ENCODE results near the gene PXDN. TPM values are rescaled to one million over a fixed set of nuclear protein-coding genes. Genes with fewer than 3 reads are reported as not detected.

The PXDN gene
- total and polyA plus RNA-seq, 2 of the 13 experiments (the other 11 are each of a cell fraction or from before 2014, with no cell fraction given): not detected

DNA sequence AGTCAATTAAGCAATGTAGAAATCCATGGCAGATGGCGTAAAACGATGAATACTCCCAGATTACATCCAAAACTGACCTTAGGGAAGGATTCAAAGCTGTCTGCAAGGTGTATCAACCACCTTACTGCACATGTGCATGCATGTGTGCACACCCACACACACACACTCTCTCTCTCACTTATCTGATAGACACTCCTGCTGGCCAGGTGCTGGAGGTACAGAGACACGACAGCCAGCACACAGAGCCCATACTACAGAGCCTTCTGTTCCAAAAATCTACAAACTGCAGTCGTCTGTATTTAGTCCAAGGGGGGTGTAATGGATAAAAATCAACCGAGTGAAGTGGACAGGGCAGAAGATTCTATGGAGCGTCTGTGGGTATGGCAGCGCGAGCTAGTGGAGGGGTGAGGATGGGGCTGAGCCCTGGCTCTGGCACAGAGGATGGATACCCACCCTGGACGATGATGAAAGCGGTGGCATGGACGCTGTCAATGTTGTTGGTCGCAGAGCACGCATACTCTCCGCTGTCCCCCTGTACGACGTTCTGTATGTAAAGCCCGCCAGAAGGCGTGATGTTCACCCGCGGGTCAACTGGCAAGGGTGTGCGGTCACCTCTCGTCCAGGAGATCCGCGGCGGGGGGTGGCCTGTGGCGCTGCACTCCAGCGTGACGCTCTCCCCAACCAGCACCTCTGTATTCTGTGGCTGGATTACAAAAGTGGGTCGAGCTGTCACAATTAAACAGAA is 78.4 kb downstream of the PXDN start:
- 47% methylated on average over 21 of the region's 29 CpGs for WGBS (ENCODE audit: low lambda C conversion rate)
- in situ Hi-C loops (cut with HindIII; ENCODE audit: extremely low pct_ligation_motif_present, low pct_unique_long_range_greater_than_20kb): no loop called here

More for the DNA sequence above, 78.4 kb downstream of the PXDN start:
- intact Hi-C loops (cut with micrococcal nuclease; ENCODE audit: unreplicated experiment): no loop called here
- TF ChIP-seq, protein P1, sequence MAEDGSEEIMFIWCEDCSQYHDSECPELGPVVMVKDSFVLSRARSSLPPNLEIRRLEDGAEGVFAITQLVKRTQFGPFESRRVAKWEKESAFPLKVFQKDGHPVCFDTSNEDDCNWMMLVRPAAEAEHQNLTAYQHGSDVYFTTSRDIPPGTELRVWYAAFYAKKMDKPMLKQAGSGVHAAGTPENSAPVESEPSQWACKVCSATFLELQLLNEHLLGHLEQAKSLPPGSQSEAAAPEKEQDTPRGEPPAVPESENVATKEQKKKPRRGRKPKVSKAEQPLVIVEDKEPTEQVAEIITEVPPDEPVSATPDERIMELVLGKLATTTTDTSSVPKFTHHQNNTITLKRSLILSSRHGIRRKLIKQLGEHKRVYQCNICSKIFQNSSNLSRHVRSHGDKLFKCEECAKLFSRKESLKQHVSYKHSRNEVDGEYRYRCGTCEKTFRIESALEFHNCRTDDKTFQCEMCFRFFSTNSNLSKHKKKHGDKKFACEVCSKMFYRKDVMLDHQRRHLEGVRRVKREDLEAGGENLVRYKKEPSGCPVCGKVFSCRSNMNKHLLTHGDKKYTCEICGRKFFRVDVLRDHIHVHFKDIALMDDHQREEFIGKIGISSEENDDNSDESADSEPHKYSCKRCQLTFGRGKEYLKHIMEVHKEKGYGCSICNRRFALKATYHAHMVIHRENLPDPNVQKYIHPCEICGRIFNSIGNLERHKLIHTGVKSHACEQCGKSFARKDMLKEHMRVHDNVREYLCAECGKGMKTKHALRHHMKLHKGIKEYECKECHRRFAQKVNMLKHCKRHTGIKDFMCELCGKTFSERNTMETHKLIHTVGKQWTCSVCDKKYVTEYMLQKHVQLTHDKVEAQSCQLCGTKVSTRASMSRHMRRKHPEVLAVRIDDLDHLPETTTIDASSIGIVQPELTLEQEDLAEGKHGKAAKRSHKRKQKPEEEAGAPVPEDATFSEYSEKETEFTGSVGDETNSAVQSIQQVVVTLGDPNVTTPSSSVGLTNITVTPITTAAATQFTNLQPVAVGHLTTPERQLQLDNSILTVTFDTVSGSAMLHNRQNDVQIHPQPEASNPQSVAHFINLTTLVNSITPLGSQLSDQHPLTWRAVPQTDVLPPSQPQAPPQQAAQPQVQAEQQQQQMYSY (CRISPR knock-in tag; IDR thresholded peaks at IDR 0.05): no peak
- TF ChIP-seq, protein P2, sequence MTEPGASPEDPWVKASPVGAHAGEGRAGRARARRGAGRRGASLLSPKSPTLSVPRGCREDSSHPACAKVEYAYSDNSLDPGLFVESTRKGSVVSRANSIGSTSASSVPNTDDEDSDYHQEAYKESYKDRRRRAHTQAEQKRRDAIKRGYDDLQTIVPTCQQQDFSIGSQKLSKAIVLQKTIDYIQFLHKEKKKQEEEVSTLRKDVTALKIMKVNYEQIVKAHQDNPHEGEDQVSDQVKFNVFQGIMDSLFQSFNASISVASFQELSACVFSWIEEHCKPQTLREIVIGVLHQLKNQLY (CRISPR knock-in tag; IDR thresholded peaks at IDR 0.05): no peak
- no peak for TF ChIP-seq ZFP90 (CRISPR knock-in tag; IDR thresholded peaks at IDR 0.05; ENCODE audit: borderline replicate concordance)
- TF ChIP-seq MIXL1 (CRISPR knock-in tag; IDR thresholded peaks at IDR 0.05): no peak
- TF ChIP-seq TBP (CRISPR knock-in tag; IDR thresholded peaks at IDR 0.05): no peak
- no peak for TF ChIP-seq HDAC2 (CRISPR knock-in tag; IDR thresholded peaks at IDR 0.05)
- TF ChIP-seq JUN (CRISPR knock-in tag; IDR thresholded peaks at IDR 0.05): no peak
- no peak for TF ChIP-seq NR2C2 (CRISPR knock-in tag; IDR thresholded peaks at IDR 0.05; ENCODE audit: borderline replicate concordance)
- TF ChIP-seq, protein P3, sequence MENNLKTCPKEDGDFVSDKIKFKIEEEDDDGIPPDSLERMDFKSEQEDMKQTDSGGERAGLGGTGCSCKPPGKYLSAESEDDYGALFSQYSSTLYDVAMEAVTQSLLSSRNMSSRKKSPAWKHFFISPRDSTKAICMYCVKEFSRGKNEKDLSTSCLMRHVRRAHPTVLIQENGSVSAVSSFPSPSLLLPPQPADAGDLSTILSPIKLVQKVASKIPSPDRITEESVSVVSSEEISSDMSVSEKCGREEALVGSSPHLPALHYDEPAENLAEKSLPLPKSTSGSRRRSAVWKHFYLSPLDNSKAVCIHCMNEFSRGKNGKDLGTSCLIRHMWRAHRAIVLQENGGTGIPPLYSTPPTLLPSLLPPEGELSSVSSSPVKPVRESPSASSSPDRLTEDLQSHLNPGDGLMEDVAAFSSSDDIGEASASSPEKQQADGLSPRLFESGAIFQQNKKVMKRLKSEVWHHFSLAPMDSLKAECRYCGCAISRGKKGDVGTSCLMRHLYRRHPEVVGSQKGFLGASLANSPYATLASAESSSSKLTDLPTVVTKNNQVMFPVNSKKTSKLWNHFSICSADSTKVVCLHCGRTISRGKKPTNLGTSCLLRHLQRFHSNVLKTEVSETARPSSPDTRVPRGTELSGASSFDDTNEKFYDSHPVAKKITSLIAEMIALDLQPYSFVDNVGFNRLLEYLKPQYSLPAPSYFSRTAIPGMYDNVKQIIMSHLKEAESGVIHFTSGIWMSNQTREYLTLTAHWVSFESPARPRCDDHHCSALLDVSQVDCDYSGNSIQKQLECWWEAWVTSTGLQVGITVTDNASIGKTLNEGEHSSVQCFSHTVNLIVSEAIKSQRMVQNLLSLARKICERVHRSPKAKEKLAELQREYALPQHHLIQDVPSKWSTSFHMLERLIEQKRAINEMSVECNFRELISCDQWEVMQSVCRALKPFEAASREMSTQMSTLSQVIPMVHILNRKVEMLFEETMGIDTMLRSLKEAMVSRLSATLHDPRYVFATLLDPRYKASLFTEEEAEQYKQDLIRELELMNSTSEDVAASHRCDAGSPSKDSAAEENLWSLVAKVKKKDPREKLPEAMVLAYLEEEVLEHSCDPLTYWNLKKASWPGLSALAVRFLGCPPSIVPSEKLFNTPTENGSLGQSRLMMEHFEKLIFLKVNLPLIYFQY (CRISPR knock-in tag; IDR thresholded peaks at IDR 0.05; ENCODE audit: borderline replicate concordance): no peak
- TF ChIP-seq GATAD1 (CRISPR knock-in tag; IDR thresholded peaks at IDR 0.05): no peak
- TF ChIP-seq BHLHE40 (IDR thresholded peaks at IDR 0.05; ENCODE audit: low read length): no peak
- TF ChIP-seq ZNF3 (CRISPR knock-in tag; IDR thresholded peaks at IDR 0.05): no peak
- no peak for TF ChIP-seq CREM (IDR thresholded peaks at IDR 0.05)
- TF ChIP-seq CREM (CRISPR knock-in tag; IDR thresholded peaks at IDR 0.05): no peak
- TF ChIP-seq, protein P4, sequence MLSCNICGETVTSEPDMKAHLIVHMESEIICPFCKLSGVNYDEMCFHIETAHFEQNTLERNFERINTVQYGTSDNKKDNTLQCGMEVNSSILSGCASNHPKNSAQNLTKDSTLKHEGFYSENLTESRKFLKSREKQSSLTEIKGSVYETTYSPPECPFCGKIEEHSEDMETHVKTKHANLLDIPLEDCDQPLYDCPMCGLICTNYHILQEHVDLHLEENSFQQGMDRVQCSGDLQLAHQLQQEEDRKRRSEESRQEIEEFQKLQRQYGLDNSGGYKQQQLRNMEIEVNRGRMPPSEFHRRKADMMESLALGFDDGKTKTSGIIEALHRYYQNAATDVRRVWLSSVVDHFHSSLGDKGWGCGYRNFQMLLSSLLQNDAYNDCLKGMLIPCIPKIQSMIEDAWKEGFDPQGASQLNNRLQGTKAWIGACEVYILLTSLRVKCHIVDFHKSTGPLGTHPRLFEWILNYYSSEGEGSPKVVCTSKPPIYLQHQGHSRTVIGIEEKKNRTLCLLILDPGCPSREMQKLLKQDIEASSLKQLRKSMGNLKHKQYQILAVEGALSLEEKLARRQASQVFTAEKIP (CRISPR knock-in tag; IDR thresholded peaks at IDR 0.05; ENCODE audit: borderline replicate concordance): no peak
- no peak for TF ChIP-seq ZNF746 (CRISPR knock-in tag; IDR thresholded peaks at IDR 0.05)
- FAIRE-seq (no peak), ATAC-seq (peak; percentile 72), DNase-seq (ENCODE audit: low spot score) (no peak)
- ChIA-PET POLR2A (no interaction called here), CTCF (ENCODE audit: low intra/inter-chr PET ratio, low total read pairs) (no interaction called here)
- Histone ChIP-seq H3K36me3 (replicated peaks in 1 of 2; ENCODE audit: control insufficient read depth in 1 of 2, insufficient read depth in 2 of 2, low read length in 2 of 2) (no peaks in the 10 kb centered on the region), H3K4me3 (replicated peaks in 1 of 3; ENCODE audit: insufficient read depth in 1 of 3, low read depth in 2 of 3, low read length in 3 of 3) (no peak overlapping the region), H3K27ac (ENCODE audit: extremely low read length, insufficient read depth, low read length) (no peak overlapping the region), H3K9me3 (ENCODE audit: low read length) (no peaks in the 10 kb centered on the region), H3K4me2 (ENCODE audit: low read depth, low read length) (no peak overlapping the region), H2AFZ (ENCODE audit: low read length) (no peak overlapping the region), H3K9ac (ENCODE audit: insufficient read depth, low read depth, low read length) (no peak overlapping the region), H4K20me1 (ENCODE audit: insufficient read depth, low read length) (no peaks in the 10 kb centered on the region), H3K4me1 (ENCODE audit: insufficient read depth, low read length) (no peaks in the 10 kb centered on the region), H3K79me2 (ENCODE audit: insufficient read depth, low read length) (no peaks in the 10 kb centered on the region), H3K27me3 (ENCODE audit: control insufficient read depth in 1 of 2, insufficient read depth in 2 of 2, low read length in 2 of 2) (peaks cover 8 to 53% of the 10 kb centered on the region in 2 experiments)
- no TSS peak for BruUV-seq (replicated peaks)
